Measurements from ENCODE around the gene ARHGAP24.

GRCh38 chr4:85869181-85869580 is 394.2 kb downstream of the ARHGAP24 start:
- no peak for TF ChIP-seq CTCF (IDR thresholded peaks at IDR 0.05; ENCODE audit: insufficient read depth, low read length, poor library complexity, severe bottlenecking)
- TF ChIP-seq EZH2phosphoT487 (conservative IDR thresholded peaks at IDR 0.05; ENCODE audit: low read length) = no peak
